Pulmonary artery endothelial cell (primary cell): ENCODE data around the gene CAMK1D. TPM values are rescaled to one million over a fixed set of nuclear protein-coding genes. Genes with fewer than 3 reads are reported as not detected.
"Not testable (repeated sequence)": the region's sequence is repeated elsewhere in the genome, so short reads cannot be mapped to it uniquely, and the experiment has no call there.

Experiments
- DNase-seq: peaks from one replicate; pipeline ENCODE4 v3.0.0-alpha.2; 2011; ENCODE audit warnings: low read depth, low spot score
- total RNA-seq: library from RNA; depleted of rRNA; stranded (reverse); fragments of >200 nt; gene quantifications from 2 replicates; pipeline ENCODE4 v1.2.3, GENCODE V29; 2014

Gene CAMK1D
- total RNA-seq, 1 donor from 2014 or later: 0.86 TPM

DNA sequence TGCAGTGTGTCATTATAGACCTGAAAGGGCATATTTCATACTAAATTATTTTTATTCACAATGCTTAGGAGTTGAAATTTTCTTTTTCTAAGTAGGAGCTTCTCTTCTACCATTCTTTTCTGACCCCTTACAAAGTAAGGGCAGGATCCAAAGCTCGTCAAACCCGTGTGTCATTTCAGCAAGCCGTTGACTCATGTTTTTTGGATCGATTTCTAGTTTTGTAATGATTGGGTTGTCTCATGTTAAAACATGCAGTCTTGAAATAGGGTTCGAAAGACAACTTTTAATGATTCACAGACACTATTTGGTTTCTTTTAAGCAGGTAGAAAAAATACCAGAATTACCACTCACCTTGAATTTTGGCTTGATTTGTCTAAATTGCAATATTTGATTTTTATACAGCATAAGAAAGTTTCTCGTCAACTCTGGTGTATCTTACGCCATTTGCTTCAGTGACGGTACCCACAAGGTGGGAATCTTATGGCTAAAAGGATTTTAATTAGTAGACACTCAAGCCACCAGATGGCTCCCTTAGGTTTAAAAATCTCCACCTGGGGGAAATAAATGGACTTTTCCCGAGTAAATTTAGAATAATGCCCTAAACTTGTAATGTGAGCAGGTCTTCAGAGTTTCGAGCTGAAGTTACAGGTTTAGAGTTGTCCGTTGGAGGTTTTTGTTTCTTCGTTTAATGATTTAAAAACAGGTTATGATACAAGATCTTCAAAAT is 368.8 kb downstream of the CAMK1D start:
- DNase-seq: no peak

DNA sequence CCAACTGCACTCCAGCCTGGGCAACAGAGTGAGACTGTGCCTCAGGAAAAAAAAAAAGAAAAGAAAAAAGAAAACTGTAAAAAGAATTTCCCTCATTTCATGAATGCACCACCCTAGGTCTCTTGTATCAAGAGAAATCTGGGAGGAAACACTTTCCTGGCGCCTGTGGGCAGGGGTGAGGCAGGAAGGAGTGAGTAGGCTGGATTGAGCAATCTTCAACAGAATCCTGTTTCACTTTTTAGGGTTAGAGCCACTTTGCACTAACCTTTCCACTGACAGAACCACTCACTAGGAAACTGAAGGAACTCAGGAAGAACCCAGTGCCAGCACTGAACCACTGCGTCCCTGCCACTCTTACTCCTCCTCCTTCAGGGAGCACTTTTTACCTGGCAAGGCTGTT is 370.0 kb downstream of the CAMK1D start:
- DNase-seq: no peak

DNA sequence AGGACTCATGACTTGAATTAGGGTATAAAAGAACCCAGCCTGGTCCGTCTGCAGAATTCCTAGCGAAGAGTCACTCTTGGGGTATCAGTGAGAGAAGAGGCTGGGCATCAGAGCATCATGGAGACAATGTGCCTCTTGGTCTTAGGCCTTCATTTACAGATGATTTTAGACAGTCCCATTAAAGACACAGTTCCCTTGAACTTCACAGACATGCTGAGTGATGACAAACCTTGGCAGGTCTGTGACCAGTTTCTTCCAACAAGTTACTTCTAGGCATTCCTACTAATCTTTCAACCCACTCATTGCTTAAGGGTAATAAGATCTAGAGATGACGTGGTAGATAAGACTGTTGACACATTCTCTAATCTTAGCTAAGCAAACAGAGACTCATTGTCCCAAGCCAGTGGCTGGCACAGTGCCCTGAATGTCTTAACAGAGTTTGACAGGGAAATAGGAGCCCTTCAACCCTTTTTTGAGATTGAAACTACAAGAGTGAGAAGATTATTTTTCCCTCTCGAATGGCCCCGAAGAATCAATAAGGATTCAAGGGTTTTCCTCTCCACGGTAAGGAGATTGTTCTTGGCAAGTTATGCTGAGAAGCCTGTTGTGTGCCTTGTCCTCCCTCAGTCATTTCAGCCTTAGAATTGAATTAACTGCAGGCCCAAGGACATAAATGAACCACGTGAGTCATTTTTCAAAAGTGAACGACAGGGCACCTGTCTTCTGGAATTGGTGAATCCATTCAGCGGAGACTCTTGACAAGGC is 371.1 kb downstream of the CAMK1D start:
- DNase-seq: peak; percentile 91

DNA sequence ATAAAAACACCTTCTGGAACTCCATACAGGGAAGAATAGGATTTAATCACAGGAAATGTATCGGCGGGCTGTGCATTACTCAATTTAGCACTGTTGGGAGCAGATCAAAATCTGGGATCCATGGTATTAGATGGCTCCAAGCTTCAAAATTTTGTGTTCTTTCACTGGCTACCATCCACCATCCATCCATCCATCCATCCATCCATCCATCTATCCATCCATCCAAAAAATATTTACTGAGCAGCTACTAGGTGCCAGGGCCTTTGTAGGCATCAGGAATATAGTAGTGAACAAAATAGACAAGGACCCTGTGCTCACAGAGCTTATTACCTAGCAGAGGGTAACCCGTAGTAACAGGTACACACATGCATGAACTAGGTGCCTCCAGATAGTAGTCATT is 372.0 kb downstream of the CAMK1D start:
- no peak for DNase-seq

DNA sequence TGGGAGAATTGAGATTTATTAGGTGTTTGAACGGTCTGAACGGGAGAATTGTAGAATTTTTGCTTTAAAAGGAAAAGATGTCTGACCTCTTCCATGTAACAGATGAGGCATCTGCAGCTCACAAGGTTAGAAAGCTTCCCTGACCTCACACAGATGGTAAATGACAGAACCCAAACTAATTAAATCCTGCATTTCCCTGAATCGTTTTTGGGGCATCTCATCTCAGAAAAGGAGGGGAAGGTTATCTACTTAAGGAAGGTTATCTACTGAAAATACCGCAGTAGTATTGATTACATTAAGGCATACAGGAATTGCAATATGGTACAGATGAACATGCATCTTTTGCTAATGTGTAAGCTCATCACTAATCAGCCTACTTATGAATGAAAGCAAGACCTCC is 373.9 kb downstream of the CAMK1D start:
- no peak for DNase-seq

DNA sequence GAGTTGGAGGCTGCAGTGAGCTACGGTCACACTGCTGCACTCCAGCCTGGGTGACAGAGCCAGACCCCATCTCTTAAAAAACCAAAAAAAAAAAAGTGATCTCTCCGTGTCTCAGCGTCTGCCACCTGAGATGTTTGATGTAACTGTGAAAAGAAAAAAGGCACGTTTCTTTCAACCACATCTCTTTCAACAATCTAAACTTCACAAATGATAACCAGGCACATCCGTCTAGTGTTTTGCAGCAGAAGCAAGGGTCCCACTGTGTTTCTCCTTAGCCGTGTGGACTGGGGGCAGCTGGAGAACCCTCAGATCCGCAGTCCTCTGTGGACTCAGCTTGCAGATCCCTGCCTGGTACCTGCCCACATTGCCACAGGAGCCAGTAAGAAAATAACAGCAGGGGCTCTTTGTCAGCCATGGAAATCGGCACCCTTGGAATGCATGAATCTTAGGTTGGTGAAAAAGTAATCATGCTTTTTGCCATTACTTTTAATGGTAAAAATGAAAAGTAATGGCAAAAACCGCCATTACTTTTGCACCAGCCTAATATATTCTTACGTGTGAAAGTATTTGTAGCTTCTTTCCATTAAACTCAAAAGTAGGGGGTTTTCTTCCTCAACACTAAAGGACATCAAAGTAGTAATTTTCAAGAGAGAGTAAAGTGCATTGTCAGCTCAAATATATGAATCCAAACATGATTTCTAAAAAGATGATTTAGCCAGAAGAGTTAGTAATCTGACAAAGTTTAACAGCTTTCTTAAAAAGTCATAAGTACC is 375.6 kb downstream of the CAMK1D start:
- no peak for DNase-seq

DNA sequence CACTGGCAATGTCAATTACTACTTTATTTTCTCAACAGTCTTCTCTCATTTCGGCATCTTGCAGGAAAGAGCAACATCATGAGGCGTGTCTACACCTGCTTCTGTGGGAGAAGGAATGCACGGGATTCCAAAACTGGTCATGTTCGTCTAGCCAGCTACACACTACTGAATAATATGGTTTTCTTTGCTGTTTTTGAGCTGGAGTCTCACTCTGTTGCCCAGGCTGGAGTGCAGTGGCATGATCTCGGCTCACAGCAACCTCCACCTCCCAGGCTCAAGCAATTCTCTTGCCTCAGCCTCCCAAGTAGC is 376.2 kb downstream of the CAMK1D start:
- not testable (repeated sequence) for DNase-seq

DNA sequence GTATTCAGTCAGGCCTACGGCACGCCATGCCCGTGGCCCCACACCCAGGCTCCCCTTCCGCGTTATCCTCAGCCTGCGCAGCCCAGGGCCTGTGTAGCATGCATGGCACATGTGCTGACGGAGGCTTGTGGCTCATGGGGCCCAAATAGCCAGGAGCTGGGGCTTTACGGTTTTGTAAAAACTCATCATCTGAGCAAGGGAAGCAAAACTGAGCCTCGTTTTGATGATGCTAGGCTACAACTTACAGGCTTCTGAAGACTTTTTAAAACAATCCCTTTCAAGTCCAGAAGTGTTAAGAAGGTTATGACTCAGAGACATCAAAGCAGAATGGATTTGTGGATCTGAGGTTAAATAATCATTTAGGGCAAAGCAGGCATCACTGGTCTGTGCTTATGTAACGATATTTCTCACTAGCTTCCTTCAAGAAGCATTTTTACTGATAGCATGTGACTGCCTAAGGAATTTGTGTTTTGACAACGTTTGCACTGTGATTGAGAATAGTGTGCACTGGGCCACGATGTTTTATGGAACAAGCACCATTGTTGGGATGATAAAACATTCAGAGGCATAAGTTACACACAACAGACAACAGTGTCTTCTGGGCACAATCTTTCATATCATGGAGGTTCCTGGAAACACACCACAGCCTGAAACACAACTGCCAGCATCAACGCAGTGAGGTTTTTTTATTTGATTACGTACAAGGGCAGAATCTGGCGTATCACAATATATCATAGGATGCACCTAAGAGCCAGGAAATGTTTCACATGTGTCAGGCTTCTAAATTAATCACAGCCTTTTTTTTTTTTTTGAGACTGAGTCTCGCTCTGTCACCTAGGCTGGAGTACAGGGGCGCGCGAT is 377.9 kb downstream of the CAMK1D start:
- no peak for DNase-seq

DNA sequence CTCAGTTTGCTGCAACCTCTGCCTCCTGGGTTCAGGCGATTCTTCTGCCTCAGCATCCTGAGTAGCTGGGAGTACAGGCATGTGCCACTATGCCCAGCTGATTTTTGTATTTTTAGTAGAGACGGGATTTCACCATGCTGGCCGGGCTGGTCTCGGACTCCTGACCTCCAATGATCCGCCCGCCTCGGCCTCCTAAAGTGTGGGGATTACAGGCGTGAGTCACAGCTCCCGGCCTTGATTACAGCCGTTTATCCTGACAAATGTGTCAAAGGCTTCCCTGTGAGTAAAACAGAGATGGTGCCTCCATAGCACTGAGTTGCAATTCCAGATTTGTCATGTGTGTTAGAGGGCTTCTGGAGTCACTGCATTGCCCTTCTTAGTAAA is 378.5 kb downstream of the CAMK1D start:
- no peak for DNase-seq

DNA sequence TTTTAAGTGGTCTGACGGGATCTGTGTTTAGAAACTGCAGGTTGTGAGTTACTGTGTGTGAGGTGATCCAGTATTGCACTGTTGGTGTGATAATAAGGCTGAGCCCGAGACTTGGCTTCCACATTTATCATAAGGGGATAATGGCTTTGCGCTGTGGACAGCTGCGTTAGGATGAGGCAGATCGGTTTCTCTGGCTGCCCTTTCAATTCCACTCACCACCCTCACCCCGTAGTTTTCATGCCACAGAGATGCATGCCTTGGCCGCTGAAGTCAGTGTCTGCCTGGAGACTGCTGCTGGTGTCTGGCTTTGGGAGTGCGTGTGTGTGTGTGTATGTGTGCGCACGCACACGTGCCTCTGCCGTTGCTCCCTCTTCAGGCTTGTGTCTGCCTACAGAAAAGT is 379.1 kb downstream of the CAMK1D start:
- DNase-seq: no peak

DNA sequence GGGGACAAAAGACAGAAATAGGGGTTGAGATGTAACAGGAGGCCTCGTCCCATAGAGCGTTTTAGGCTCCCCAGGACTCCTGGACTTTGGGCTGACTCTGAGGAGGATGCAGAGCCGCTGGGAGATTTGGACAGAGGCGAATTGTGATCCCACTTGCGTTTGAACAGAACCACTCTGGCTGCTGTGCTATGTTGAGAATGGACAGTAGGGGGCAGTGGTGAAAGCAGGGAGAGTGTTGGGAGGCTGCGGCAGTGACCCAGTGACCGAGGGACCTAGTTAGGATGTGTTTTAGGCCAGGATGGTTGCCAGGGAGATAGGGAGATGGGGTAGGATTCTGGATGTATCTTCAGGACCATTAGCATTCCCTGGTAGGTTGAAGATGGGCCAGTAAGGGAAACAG is 380.5 kb downstream of the CAMK1D start:
- no peak for DNase-seq

DNA sequence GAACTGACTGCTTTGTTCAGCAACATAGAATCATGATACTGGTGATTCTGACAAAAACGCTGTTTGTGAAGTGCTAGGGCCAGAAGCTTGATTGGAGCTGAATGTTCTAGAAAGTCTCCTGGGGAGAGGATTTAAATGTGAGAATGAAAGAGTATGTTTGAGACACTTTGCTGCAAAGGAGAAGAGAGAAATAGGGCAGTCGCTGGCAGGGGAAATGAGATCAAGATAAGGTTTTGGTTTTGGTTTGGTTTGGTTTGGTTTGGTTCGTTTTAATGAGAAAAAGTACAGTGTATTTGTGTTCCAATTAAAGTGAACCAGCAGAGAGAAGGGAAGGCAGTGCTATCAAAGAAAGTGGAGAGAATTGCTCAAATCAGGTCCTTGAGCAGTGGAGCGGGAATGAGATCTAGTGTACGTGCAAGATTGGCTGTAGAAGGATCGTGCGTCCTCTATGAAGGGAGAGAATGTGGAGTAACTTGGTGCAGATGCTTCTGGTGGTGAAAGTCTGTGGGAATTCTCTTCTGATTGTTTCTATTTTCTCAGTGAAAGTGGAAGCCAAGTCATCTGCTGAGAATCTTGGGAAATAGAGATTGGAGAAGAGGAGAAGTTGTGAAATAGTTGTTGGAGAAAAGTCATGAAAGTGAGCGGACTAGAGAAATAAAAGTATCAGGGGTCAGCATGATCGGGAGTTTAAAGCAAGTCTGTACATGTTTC is 381.6 kb downstream of the CAMK1D start:
- no peak for DNase-seq

DNA sequence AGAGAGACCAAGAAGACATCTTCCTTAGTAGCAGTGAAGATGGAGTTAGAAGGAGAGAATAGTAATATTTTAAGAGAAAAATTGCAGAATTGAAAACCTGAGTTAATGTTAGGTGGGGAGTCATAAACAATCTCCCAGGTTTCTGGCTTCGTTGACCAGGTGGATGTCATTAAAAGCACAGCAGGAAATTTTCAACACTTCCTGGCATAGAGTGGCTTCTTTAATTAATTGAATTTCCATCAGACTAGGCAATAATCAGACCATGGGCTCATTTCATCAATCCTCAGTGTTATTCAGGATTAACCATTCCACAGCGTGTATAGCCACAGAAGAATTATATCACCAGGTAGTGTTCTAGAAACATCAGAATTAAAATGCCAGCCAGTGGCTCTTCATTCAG is 383.9 kb downstream of the CAMK1D start:
- DNase-seq: no peak

DNA sequence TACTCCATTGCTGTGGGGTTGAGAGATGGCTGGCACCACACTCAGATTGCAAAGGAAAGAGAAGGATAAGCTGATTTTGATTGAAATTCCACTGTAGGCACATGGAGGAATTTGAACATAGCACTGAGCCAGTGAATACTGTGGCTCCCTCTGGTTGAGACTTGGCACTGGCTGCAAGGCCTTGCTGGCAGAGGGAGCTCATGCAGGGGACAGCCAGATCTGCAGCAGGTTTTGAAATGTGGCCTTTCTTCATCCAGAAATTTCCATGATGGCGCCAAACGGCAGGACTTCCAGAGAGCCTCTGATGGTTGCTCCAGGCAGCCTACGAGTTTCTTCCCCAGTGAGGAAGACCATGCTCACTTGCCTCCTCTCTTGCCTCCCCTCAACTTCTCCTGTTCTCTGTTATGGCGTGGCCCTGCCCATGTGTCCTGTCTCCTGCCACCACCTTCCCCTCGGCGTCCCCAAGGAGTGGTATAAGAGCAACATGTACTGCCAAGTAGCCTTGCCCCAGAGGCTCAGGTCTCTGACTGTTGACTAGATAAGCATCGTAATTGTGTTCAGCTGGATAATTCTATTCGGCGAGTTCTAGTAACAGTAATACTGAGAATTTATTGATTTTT is 386.6 kb downstream of the CAMK1D start:
- DNase-seq: no peak

DNA sequence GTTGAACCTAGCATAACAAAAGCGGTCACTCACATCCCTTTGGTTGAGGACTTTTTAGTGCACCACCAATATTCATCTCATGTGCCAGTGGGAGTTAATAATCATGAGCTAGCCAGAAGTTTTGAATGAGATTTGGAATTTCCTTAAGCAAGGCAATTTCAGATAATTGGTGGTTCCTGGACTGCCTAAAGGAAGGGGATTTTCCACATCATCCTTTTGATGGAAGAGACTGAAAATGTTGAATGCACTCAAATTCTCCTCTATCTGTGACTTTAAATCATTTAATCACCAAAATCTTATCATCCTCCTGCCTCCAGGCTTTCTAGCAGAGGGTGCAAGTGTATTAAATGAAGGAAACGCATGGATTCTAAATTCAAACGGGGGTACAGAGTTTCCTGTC is 391.5 kb downstream of the CAMK1D start:
- DNase-seq: no peak

DNA sequence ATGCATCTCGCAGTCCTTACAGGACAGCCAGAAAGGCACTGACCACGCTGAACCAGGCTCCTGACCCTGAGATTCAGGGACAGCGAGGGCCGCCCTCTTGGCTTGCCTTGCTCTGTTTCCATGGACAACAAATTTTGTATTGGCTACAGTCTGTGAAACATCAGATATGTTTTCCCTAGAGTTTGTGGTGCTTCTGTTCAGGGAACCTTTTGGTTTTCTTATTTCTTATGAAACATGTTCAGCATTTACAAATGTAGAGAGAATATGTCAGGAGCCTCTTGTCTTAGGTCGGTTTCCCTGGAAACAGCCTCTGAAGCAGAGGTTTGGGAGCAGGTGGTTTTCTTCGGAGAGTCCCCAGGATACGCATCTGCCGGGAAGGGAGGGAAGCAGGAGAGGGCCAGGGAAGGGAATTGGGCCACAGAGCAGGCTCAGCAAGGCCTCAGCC is 392.0 kb downstream of the CAMK1D start:
- no peak for DNase-seq

DNA sequence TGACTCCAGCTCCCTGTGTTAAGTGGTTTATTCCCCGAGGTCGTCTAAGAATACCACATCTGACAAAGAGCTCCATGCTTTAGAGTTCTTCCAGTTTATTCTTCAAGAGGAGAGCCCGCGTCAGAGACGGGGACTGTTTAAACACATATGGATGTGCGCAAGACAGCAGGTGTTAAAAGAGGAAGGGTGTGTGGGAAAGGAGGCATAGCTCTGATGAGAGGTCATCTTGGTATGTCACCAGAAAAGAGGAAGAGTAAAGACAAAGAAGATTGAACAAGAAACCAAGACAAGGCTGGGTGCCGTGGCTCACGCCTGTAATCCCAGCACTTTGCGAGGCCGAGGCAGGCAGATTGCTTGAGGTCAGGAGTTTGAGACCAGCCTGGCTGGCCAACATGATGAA is 393.4 kb downstream of the CAMK1D start:
- DNase-seq: no peak

DNA sequence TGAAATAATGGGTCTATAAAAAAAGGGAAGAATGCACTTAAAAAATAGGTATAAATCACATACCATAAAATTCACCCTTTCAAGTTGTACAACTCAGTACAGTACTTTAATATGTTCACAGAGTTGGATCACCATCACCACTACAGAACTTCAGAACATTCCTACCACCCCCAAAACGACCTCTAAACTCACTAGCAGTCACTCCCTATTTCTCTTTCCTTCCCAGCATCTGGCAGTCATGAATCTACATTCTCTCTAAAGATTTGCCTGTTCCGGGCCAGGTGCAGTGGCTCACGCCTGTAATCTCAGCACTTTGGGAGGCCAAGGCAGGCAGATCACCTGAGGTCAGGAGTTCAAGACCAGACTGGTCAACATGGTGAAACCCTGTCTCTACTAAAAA is 394.1 kb downstream of the CAMK1D start:
- DNase-seq: not testable (repeated sequence)

DNA sequence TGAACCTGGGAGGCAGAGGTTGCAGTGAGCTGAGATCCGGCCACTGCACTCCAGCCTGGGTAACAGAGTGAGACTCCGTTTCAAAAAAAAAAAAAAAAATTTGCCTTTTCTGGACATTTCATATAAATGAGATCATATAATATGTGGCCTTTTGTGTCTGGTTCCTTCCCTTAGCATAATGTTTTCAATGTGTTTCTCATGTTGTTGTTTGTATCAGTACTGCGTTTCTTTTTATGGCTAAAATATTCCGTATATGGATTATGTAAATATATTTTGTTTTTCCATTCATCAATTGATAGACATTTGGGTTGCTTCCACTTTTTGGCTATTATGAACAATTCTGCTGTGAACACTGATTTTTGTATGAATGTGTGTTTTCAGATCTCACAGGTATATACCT is 394.6 kb downstream of the CAMK1D start:
- no peak for DNase-seq

DNA sequence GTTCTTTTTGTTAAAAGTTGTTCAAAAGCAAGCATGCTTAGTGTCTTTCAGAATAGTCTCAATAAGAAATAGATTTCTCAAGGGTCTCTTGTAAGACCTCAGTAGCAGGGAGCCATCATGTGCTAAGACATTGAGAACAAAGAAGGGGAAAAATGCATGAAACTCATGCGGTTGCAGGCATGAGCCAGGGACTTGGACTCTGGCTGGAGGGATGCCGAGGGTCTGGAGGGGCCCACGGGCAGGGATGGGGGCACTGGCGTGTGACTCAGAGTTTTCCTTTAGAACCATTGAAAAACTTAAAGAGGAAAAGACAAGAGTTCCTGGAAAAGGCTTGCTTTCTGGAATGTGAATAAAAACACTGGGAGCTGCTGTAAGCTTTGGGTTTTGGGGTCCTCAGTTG is 398.8 kb downstream of the CAMK1D start:
- DNase-seq: no peak
